Mesenchymal stem cell (in vitro differentiated cells and primary cell): Measurements from ENCODE around the gene MFAP3. TPM values are rescaled to one million over a fixed set of nuclear protein-coding genes. Genes with fewer than 3 reads are reported as not detected.

Source experiments
- DNase-seq: peaks from one replicate; pipeline ENCODE4 v3.0.0-alpha.2; 2013
- H2AFZ ChIP-seq: one replicate; pipeline ENCODE4 v1.6.1; 2013; ENCODE audit warnings: low read depth, mild to moderate bottlenecking, control low read depth, inconsistent platforms, low read length, moderate library complexity
- H2AK5ac ChIP-seq: 2 replicates; pipeline ENCODE4 v1.6.1; 2013; ENCODE audit warnings: low read length, moderate library complexity, mild to moderate bottlenecking, inconsistent platforms; ENCODE audit not compliant: severe bottlenecking
- H2BK120ac ChIP-seq: one replicate; pipeline ENCODE4 v1.6.1; 2013; ENCODE audit warnings: low read depth, mild to moderate bottlenecking, inconsistent platforms, low read length, moderate library complexity
- H2BK12ac ChIP-seq, 2 experiments: one replicate each; pipeline ENCODE4 v1.6.1; 2013; ENCODE audit warnings: inconsistent platforms in 2 of 2, low read length in 2 of 2, mild to moderate bottlenecking in 2 of 2, moderate library complexity in 2 of 2, control low read depth in 1 of 2
- H2BK15ac ChIP-seq: one replicate; pipeline ENCODE4 v1.6.1; 2013; ENCODE audit warnings: mild to moderate bottlenecking, low read depth, inconsistent platforms; ENCODE audit not compliant: poor library complexity, severe bottlenecking
- H2BK5ac ChIP-seq: 2 replicates; pipeline ENCODE4 v1.6.1; 2013; ENCODE audit warnings: low read depth, mild to moderate bottlenecking, low read length, control low read depth, inconsistent platforms; ENCODE audit not compliant: poor library complexity, severe bottlenecking
- H3K14ac ChIP-seq, 2 experiments: one replicate each; pipeline ENCODE4 v1.6.1; 2013; ENCODE audit warnings: inconsistent platforms in 2 of 2, low read length in 2 of 2, control low read depth in 1 of 2, mild to moderate bottlenecking in 1 of 2, moderate library complexity in 1 of 2
- H3K18ac ChIP-seq, 2 experiments: one replicate each; pipeline ENCODE4 v1.6.1; 2013; ENCODE audit warnings: inconsistent platforms in 2 of 2, low read length in 2 of 2, control low read depth in 1 of 2, low read depth in 1 of 2, mild to moderate bottlenecking in 1 of 2
- H3K23ac ChIP-seq, 2 experiments: one replicate each; pipeline ENCODE4 v1.6.1; 2013; ENCODE audit warnings: inconsistent platforms in 2 of 2, low read length in 2 of 2, mild to moderate bottlenecking in 2 of 2, moderate library complexity in 2 of 2, control low read depth in 1 of 2
- H3K27ac ChIP-seq: 2 replicates; pipeline ENCODE4 v1.5.1; 2013; ENCODE audit warnings: mild to moderate bottlenecking, moderate library complexity, low read length, control low read depth, inconsistent platforms; ENCODE audit not compliant: poor library complexity, severe bottlenecking
- H3K27me3 ChIP-seq, 2 experiments: 2 replicates each; pipeline versions ENCODE4 v1.6.1 to v1.7.0; 2013; ENCODE audit warnings: low read length in 2 of 2, mild to moderate bottlenecking in 2 of 2, moderate library complexity in 2 of 2, control low read depth in 1 of 2, inconsistent platforms in 1 of 2; ENCODE audit not compliant: control insufficient read depth in 1 of 2, insufficient read depth in 1 of 2
- H3K36me3 ChIP-seq, 2 experiments: 2 replicates each; pipeline versions ENCODE4 v1.6.1 to v1.7.0; 2013; ENCODE audit warnings: low read length in 2 of 2, control low read depth in 1 of 2, inconsistent platforms in 1 of 2, low read depth in 1 of 2, mild to moderate bottlenecking in 1 of 2; ENCODE audit not compliant: insufficient read depth in 2 of 2, control insufficient read depth in 1 of 2
- H3K4ac ChIP-seq, 2 experiments: one replicate each; pipeline ENCODE4 v1.6.1; 2013; ENCODE audit warnings: inconsistent platforms in 2 of 2, low read length in 2 of 2, mild to moderate bottlenecking in 2 of 2, moderate library complexity in 2 of 2, control low read depth in 1 of 2, low read depth in 1 of 2
- H3K4me1 ChIP-seq: 2 replicates; pipeline ENCODE4 v1.6.1; 2013; ENCODE audit warnings: low read depth, low read length, control low read depth; ENCODE audit not compliant: control insufficient read depth, insufficient read depth
- H3K4me2 ChIP-seq: 2 replicates; pipeline ENCODE4 v1.6.1; 2013; ENCODE audit warnings: low read length, mild to moderate bottlenecking, inconsistent platforms; ENCODE audit not compliant: poor library complexity, severe bottlenecking
- H3K4me3 ChIP-seq, 2 experiments: 2 replicates each; pipeline versions ENCODE4 v1.5.1 to v1.7.0; 2013; ENCODE audit warnings: low read length in 2 of 2, mild to moderate bottlenecking in 2 of 2, control low read depth in 1 of 2, low read depth in 1 of 2; ENCODE audit not compliant: insufficient read depth in 1 of 2
- H3K79me1 ChIP-seq: replicated peaks from 2 replicates; pipeline ENCODE4 v1.6.1; 2013; ENCODE audit warnings: mild to moderate bottlenecking, control low read depth, low read length, inconsistent platforms; ENCODE audit not compliant: poor library complexity, severe bottlenecking
- H3K9ac ChIP-seq: 2 replicates; pipeline ENCODE4 v1.7.0; 2013; ENCODE audit warnings: mild to moderate bottlenecking, low read length, moderate library complexity
- H3K9me3 ChIP-seq: 2 replicates; pipeline ENCODE4 v1.7.0; 2013; ENCODE audit warnings: mild to moderate bottlenecking, low read length; ENCODE audit not compliant: control insufficient read depth
- H4K8ac ChIP-seq: one replicate; pipeline ENCODE4 v1.6.1; 2013; ENCODE audit warnings: inconsistent platforms, mild to moderate bottlenecking, low read length, moderate library complexity
- H4K91ac ChIP-seq: one replicate; pipeline ENCODE4 v1.6.1; 2013; ENCODE audit warnings: mild to moderate bottlenecking, low read length, inconsistent platforms
- WGBS: methylation state at CpG from one replicate; pipeline ENCODE4 v1.1.7; 2013; ENCODE audit warnings: mixed read lengths; 5-methylcytosine and 5-hydroxymethylcytosine counted together
- polyA plus RNA-seq, 2 experiments: library from polyadenylated mRNA; stranded (reverse); fragments of 200-250 nt; gene quantifications; one replicate each; pipeline ENCODE4 v1.2.3, GENCODE V29; 2013

MFAP3 gene
- polyA plus RNA-seq (2013, experiment 1 of 2), result 26.3 TPM
- 26.3 TPM for polyA plus RNA-seq (2013, experiment 2 of 2)

- Histone ChIP-seq H2AK5ac (no peak within 1 kb of the TSS), H3K14ac (peak within 1 kb of the TSS in 1 of 2 experiments; percentile 90), H3K27me3 (no peaks in the 10 kb centered on the region), H3K9ac (peak within 1 kb of the TSS; percentile 96), H3K4me3 (peak within 1 kb of the TSS; percentile 82 to 94), H3K27ac (peak within 1 kb of the TSS; percentile 44), H2BK5ac (no peak within 1 kb of the TSS), H3K18ac (peak within 1 kb of the TSS; percentile 83 to 92), H3K4me2 (peak within 1 kb of the TSS; percentile 81), H2AFZ (peak within 1 kb of the TSS; percentile 91), H2BK12ac (no peak within 1 kb of the TSS), H3K4me1 (no peaks in the 10 kb centered on the region), H4K91ac (peak within 1 kb of the TSS; percentile 19), H3K79me1 (peaks cover 31% of the 10 kb centered on the region), H4K8ac (peak within 1 kb of the TSS; percentile 98), H2BK15ac (peak within 1 kb of the TSS; percentile 39), H3K9me3 (no peaks in the 10 kb centered on the region), H3K4ac (peak within 1 kb of the TSS; percentile 71 to 79), H3K23ac (no peak within 1 kb of the TSS), H2BK120ac (peak within 1 kb of the TSS; percentile 54), H3K36me3 (no peaks in the 10 kb centered on the region)
- WGBS, result under 1% methylated on average over 49 of the region's 51 CpGs
- peak; percentile 91 for DNase-seq
These were observed at the start of gene MFAP3, which contains the start of gene FAM114A2 for GRCh38 chr5:154038707-154039457. Gene MFAP3 (plus strand): TSS chr5:154038967. CDS start chr5:154049723, 10,756 bp downstream. Gene FAM114A2 (minus strand): TSS chr5:154038910. CDS start chr5:154034953, 3,957 bp downstream.

- Histone ChIP-seq H4K91ac (no peak overlapping the region), H3K9me3 (no peaks in the 10 kb centered on the region), H3K36me3 (peaks cover 0 to 34% of the 10 kb centered on the region in 2 experiments), H3K18ac (no peak overlapping the region), H2BK120ac (no peak overlapping the region), H2BK5ac (no peak overlapping the region), H3K23ac (no peak overlapping the region), H2AFZ (no peak overlapping the region), H3K27me3 (no peaks in the 10 kb centered on the region), H2BK12ac (no peak overlapping the region), H3K14ac (no peak overlapping the region), H3K4me2 (no peak overlapping the region), H3K9ac (no peak overlapping the region), H2BK15ac (no peak overlapping the region), H4K8ac (no peak overlapping the region), H2AK5ac (no peak overlapping the region), H3K4ac (no peak overlapping the region), H3K4me3 (no peak overlapping the region), H3K4me1 (no peaks in the 10 kb centered on the region), H3K79me1 (no peaks in the 10 kb centered on the region), H3K27ac (no peak overlapping the region)
- DNase-seq, result no peak
These were observed 47.6 kb upstream of the MFAP3 start for GRCh38 chr5:153991168-153991567.

GRCh38 chr5:153998010-153998409 lies 40.8 kb upstream of the MFAP3 start:
- Histone ChIP-seq H3K27ac (no peak overlapping the region), H3K9ac (no peak overlapping the region), H3K36me3 (peaks cover 3 to 64% of the 10 kb centered on the region in 2 experiments), H2BK12ac (no peak overlapping the region), H2AK5ac (no peak overlapping the region), H2BK15ac (no peak overlapping the region), H4K8ac (no peak overlapping the region), H3K4me3 (no peak overlapping the region), H2BK120ac (no peak overlapping the region), H3K4ac (no peak overlapping the region), H3K27me3 (no peaks in the 10 kb centered on the region), H4K91ac (no peak overlapping the region), H3K4me2 (no peak overlapping the region), H3K9me3 (no peaks in the 10 kb centered on the region), H3K4me1 (no peaks in the 10 kb centered on the region), H3K14ac (no peak overlapping the region), H2AFZ (no peak overlapping the region), H2BK5ac (no peak overlapping the region), H3K23ac (no peak overlapping the region), H3K18ac (no peak overlapping the region), H3K79me1 (no peaks in the 10 kb centered on the region)
- 100% methylated on average over 1 of the region's 1 CpG for WGBS
- no peak for DNase-seq

GRCh38 chr5:153998768-153999167 lies 40.0 kb upstream of the MFAP3 start:
- Histone ChIP-seq H3K9ac (no peak overlapping the region), H3K18ac (no peak overlapping the region)

More at GRCh38 chr5:153998768-153999167, 40.0 kb upstream of the MFAP3 start:
- Histone ChIP-seq H3K4me3 (no peak overlapping the region), H4K8ac (no peak overlapping the region), H2AFZ (no peak overlapping the region), H2BK5ac (no peak overlapping the region), H3K4me2 (no peak overlapping the region), H3K36me3 (peaks cover 3 to 60% of the 10 kb centered on the region in 2 experiments), H3K9me3 (no peaks in the 10 kb centered on the region), H3K4me1 (no peaks in the 10 kb centered on the region), H4K91ac (no peak overlapping the region), H3K79me1 (no peaks in the 10 kb centered on the region), H2AK5ac (no peak overlapping the region), H2BK15ac (no peak overlapping the region), H3K4ac (no peak overlapping the region), H2BK12ac (no peak overlapping the region), H3K23ac (no peak overlapping the region), H3K27me3 (no peaks in the 10 kb centered on the region), H2BK120ac (no peak overlapping the region), H3K14ac (no peak overlapping the region), H3K27ac (no peak overlapping the region)
- 100% methylated on average over 1 of the region's 1 CpG for WGBS
- DNase-seq, result no peak
